ENCODE results near the gene MESP1. TPM values are rescaled to one million over a fixed set of nuclear protein-coding genes. Genes with fewer than 3 reads are reported as not detected.

The MESP1 gene
- total RNA-seq, 1 donor from 2014 or later: 6.6 TPM

DNA sequence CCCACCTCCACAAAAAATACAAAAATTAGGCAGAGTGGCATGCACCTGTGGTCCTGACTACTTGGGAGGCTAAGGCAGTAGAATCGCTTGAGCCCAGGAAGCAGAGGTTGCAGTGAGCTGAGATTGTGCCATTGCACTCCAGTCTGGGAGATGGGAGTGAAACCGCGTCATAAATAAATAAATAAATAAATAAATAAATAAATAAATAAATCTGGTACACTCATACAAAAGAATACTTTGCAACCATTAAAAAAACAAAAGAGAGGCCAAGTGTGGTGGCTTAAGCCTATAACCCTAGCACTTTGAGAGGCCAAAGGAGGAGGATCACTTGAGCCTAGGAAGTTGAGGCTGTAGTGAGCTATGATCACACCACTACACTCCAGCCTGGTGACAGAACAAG, 28.0 kb downstream of the MESP1 start:
- H3K36me3 Mint-ChIP-seq (ENCODE audit: low read depth): no peaks in the 10 kb centered on the region
- intact Hi-C loops (cut with micrococcal nuclease): no loop called here

DNA sequence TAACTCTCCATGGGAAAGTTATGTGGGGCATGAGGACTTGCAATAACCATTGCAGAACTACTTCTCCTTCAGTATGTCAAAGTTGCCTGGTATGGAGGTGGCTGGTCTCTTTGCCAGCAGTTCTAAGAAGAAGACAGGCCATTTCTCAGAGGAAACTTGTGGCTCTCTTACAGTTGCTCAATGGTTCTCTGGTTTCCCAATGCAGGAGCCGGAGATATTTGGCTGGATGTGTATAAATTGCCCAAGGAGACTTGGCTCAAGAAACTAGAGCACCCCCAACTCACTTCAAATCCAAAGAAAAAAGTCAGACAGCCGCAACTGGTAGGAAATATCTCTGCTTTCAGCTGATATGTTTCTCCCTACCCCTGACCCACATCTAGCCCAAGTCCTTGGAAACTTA, 36.3 kb downstream of the MESP1 start:
- intact Hi-C loops (cut with micrococcal nuclease): no loop called here
- Mint-ChIP-seq H3K4me1 (ENCODE audit: low read depth) (no peaks in the 10 kb centered on the region), H3K27ac (no peak overlapping the region), H3K9me3 (no peaks in the 10 kb centered on the region), H3K27me3 (ENCODE audit: insufficient read depth) (peaks cover 19% of the 10 kb centered on the region), H3K36me3 (ENCODE audit: low read depth) (no peaks in the 10 kb centered on the region), H3K4me3 (no peak overlapping the region)
- DNase-seq (ENCODE audit: low spot score): no peak

More for the DNA sequence above, 28.0 kb downstream of the MESP1 start:
- Mint-ChIP-seq H3K27me3 (ENCODE audit: insufficient read depth) (peaks cover 21% of the 10 kb centered on the region), H3K4me1 (ENCODE audit: low read depth) (no peaks in the 10 kb centered on the region), H3K9me3 (peaks cover 8% of the 10 kb centered on the region), H3K4me3 (no peak overlapping the region), H3K27ac (no peak overlapping the region)
- DNase-seq (ENCODE audit: low spot score): no peak

DNA sequence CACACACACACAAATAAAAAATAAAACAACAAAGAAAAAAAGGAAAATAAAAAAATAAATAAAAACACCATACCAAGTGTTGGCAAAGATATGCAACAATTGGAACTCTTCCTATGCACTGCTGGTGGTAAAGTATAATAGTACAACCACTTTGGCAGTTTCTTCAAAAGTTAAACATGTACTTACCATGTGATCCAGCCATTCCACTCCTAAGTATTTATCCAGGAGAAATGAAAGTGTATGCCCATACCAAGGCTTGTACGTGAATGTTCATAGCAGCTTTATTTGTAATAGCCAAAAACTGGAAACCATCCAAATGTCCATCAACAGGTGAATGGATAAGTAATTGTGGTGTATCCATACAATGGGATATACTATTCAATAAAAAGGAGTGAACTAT, 43.5 kb downstream of the MESP1 start:
- H3K36me3 Mint-ChIP-seq (ENCODE audit: low read depth): no peaks in the 10 kb centered on the region

DNA sequence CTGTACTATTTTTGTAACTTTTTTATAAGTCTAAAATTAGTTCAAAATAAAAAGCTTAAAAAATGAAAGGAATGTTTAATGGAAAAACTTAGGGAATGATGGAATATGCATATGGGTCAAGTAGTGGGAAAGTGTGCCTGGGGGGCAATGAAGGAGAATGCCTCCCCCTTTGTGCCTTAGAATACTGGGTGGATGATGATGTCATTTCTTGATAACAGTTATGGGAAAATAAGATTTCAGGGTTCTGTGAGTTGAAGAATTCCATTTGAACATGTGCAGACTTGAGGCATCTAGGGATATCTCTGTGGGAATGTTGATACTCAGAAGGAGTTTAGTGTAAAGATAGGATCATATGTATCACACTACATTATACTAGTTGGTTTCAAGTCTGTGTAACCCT, 46.6 kb downstream of the MESP1 start:
- Mint-ChIP-seq H3K27me3 (ENCODE audit: insufficient read depth) (peaks cover 18% of the 10 kb centered on the region), H3K4me1 (ENCODE audit: low read depth) (no peaks in the 10 kb centered on the region), H3K9me3 (no peaks in the 10 kb centered on the region), H3K36me3 (ENCODE audit: low read depth) (no peaks in the 10 kb centered on the region), H3K4me3 (no peak overlapping the region), H3K27ac (no peak overlapping the region)
- intact Hi-C loops (cut with micrococcal nuclease): no loop called here
- DNase-seq (ENCODE audit: low spot score): no peak

More for the DNA sequence above, 43.5 kb downstream of the MESP1 start:
- Mint-ChIP-seq H3K27me3 (ENCODE audit: insufficient read depth) (peaks cover 28% of the 10 kb centered on the region), H3K4me3 (no peak overlapping the region), H3K27ac (no peak overlapping the region), H3K9me3 (no peaks in the 10 kb centered on the region), H3K4me1 (ENCODE audit: low read depth) (no peaks in the 10 kb centered on the region)
- intact Hi-C loops (cut with micrococcal nuclease): no loop called here
- DNase-seq (ENCODE audit: low spot score): no peak

Other genes with a start within 250 kb of the MESP1 start
- gene TICRR, start 175.8 kb downstream of the MESP1 start, total RNA-seq: 17.6 and 19.2 TPM in 2 replicates
- 2.4 and 2.7 TPM in 2 replicates for gene KIF7, start 95.8 kb downstream of the MESP1 start, total RNA-seq
- gene PLIN1, start 71.9 kb downstream of the MESP1 start, total RNA-seq: not detected in 2 replicates
- gene PEX11A, start 60.5 kb downstream of the MESP1 start, total RNA-seq: 0.66 and 1.0 TPM in 2 replicates
- gene WDR93, start 60.4 kb downstream of the MESP1 start, total RNA-seq: not detected in 2 replicates
- gene MESP2, start 25.1 kb upstream of the MESP1 start, total RNA-seq: 0.10 TPM in 1 of 2 replicates, not detected in the other
- 0.44 and 0.67 TPM in 2 replicates for gene ANPEP, start 63.6 kb upstream of the MESP1 start, total RNA-seq
- 21.4 and 24.7 TPM in 2 replicates for gene AP3S2, start 142.7 kb upstream of the MESP1 start, total RNA-seq
- gene ARPIN, start 161.7 kb upstream of the MESP1 start, total RNA-seq: not detected in 2 replicates